Measurements from ENCODE around the gene SZT2.

Gene SZT2

GRCh38 chr1:43426221-43426620 lies 36.5 kb downstream of the SZT2 start:
- DNase-seq = no peak

- DNase-seq = no peak
Observed at GRCh38 chr1:43427524-43427923, 37.8 kb downstream of the SZT2 start.

GRCh38 chr1:43427941-43428340 lies 38.2 kb downstream of the SZT2 start:
- no peak for DNase-seq

- no peak for DNase-seq
Observed at GRCh38 chr1:43430831-43431230, 41.1 kb downstream of the SZT2 start.

GRCh38 chr1:43431676-43432075 lies 42.0 kb downstream of the SZT2 start:
- no peak for DNase-seq

- no peak for DNase-seq
Observed at GRCh38 chr1:43432171-43432860, 42.6 kb downstream of the SZT2 start.

- DNase-seq = no peak
Observed at GRCh38 chr1:43432907-43433306, 43.2 kb downstream of the SZT2 start.

GRCh38 chr1:43434256-43434655 lies 44.6 kb downstream of the SZT2 start:
- DNase-seq = no peak

GRCh38 chr1:43435146-43436145 lies 45.7 kb downstream of the SZT2 start:
- DNase-seq = no peak

- DNase-seq = no peak
Observed at GRCh38 chr1:43436371-43436770, 46.7 kb downstream of the SZT2 start.

- DNase-seq = no peak
Observed at GRCh38 chr1:43437031-43437973, 47.6 kb downstream of the SZT2 start.

GRCh38 chr1:43438006-43438405 lies 48.3 kb downstream of the SZT2 start:
- DNase-seq = no peak

GRCh38 chr1:43438576-43438952 lies 48.9 kb downstream of the SZT2 start:
- DNase-seq = no peak

- no peak for DNase-seq
Observed at GRCh38 chr1:43438953-43439581, 49.4 kb downstream of the SZT2 start.

- DNase-seq = no peak
Observed at GRCh38 chr1:43439781-43440180, 50.1 kb downstream of the SZT2 start.

- DNase-seq = no peak
Observed at GRCh38 chr1:43440358-43440757, 50.7 kb downstream of the SZT2 start.

- DNase-seq = no peak
Observed at GRCh38 chr1:43441166-43441893, 51.6 kb downstream of the SZT2 start.

- no peak for DNase-seq
Observed at GRCh38 chr1:43441894-43442637, 52.4 kb downstream of the SZT2 start.

GRCh38 chr1:43442756-43443155 lies 53.1 kb downstream of the SZT2 start:
- no peak for DNase-seq

GRCh38 chr1:43443197-43443946 lies 53.7 kb downstream of the SZT2 start:
- DNase-seq = no peak
